H7 (cell line): ENCODE results near the gene RGS7. TPM values are rescaled to one million over a fixed set of nuclear protein-coding genes. Genes with fewer than 3 reads are reported as not detected.
"Not testable (repeated sequence)": the region's sequence is repeated elsewhere in the genome, so short reads cannot be mapped to it uniquely, and the experiment has no call there.

Source experiments
- DNase-seq: peaks from one replicate; pipeline ENCODE4 v3.0.0; 2012
- H3K27me3 ChIP-seq: 2 replicates; pipeline ENCODE4 v1.6.0; 2011; ENCODE audit warnings: mild to moderate bottlenecking, low read length; ENCODE audit not compliant: control insufficient read depth, insufficient read depth
- H3K36me3 ChIP-seq: replicated peaks from 2 replicates; pipeline ENCODE4 v1.5.1; 2011; ENCODE audit warnings: low read length; ENCODE audit not compliant: control insufficient read depth, insufficient read depth
- H3K4me3 ChIP-seq: 2 replicates; pipeline ENCODE4 v1.5.1; 2011; ENCODE audit warnings: low read depth, mild to moderate bottlenecking, control low read depth, low read length, moderate library complexity; ENCODE audit not compliant: insufficient read depth
- total RNA-seq: library from RNA; depleted of rRNA; stranded (reverse); fragments of >200 nt; shearing (Covaris generic); gene quantifications from 2 replicates; pipeline ENCODE4 v1.2.3, GENCODE V29; 2014

Gene RGS7
- total RNA-seq, 1 experiment from 2014 or later, result 1.6 TPM

DNA sequence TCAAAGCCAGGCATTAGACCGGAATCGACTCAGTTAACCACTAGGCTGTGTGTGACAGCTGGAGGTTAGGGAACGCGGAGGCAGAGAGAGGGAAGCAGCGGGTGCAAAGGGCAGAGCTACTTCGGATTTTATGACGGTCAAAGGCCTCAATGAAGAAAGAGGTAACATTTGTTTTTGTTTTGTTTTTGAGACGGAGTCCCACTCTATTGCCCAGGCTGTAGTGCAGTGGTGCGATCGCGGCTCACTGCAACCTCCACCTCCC is 468.3 kb downstream of the RGS7 start:
- no peaks in the 10 kb centered on the region for H3K36me3 ChIP-seq
- no peaks in the 10 kb centered on the region for H3K27me3 ChIP-seq
- no peak for DNase-seq
- H3K4me3 ChIP-seq, result no peak overlapping the region

DNA sequence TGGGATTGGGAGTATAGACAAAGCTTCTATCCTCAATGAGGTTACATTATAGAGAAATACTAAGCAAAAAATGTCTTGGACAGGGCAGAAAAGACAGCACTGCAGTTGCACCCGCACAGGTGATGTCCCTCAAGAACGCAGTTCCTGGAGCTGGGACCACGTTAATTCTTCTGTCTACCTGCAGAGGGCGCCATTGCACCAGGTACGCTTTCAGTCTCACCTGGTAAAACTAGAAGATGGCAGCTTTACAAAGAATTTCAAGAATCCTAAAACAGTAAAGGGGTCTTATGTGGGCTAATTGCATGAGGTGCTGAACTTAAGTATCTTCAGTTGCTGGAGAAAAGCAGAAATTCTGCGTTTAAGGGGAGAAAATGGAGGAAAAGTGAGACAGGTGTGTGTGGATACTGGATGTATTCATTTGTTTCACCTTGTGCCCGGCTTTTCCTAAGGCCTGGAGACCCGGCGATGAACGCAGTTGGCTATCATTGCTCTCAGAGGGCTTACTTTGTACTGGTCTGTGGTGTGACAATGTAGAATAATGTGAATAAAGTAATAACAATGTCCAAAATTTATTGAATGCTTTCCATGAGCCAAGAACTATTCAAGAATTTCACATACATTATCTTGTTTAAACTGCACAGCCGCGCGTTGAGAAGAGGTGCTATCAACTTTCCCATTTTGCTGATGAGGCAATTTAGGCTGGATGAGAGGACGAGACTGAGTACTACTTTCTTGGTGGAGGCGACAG is 468.8 kb downstream of the RGS7 start:
- peak; percentile 82 for DNase-seq
- Histone ChIP-seq H3K36me3 (no peaks in the 10 kb centered on the region), H3K4me3 (no peak overlapping the region), H3K27me3 (no peaks in the 10 kb centered on the region)

GRCh38 chr1:240883490-240883889 is 473.5 kb downstream of the RGS7 start:
- Histone ChIP-seq H3K4me3 (no peak overlapping the region), H3K36me3 (no peaks in the 10 kb centered on the region), H3K27me3 (no peaks in the 10 kb centered on the region)
- no peak for DNase-seq

DNA sequence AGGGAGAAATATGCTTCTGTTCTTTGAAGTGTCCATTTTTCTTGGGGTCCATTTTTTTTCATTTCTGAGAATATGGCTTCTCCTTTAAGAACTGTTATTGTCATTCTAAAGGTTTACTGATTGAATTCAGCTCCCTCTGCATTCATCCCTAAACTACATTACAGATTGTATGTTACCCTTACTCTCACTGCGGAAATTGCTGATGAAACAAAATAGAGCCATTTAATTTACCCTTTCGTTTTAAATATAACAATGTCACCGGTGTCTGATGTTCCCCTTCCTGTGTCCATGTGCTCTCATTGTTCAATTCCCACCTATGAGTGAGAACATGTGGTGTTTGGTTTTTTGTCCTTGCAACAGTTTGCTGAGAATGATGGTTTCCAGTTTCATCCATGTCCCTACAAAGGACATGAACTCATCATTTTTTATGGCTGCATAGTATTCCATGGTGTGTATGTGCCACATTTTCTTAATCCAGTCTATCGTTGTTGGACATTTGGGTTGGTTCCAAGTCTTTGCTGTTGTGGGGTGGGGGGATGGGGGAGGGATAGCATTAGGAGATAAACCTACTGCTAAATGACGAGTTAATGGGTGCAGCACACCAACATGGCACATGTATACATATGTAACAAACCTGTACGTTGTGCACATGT is 474.2 kb downstream of the RGS7 start:
- H3K27me3 ChIP-seq, DNase-seq, H3K36me3 ChIP-seq, H3K4me3 ChIP-seq: not testable (repeated sequence)

DNA sequence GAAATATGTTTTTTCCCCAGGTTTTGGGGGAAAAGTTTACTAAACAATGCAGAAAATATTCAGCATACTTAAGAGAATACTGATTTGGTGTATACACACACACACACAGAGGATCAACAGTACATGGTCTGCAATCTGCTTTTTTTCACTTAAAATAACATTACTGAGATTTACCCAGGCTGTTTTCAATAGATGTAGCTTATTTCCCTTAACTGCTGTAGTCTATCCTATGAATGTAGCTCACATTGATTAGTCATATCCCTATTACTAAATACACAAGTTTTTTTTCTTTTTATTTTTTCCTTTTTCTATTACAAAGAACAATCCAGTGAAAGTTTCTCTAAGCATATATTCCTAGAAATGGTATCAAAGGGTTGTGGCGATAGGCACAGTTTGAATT is 478.4 kb downstream of the RGS7 start:
- Histone ChIP-seq H3K27me3 (no peaks in the 10 kb centered on the region), H3K36me3 (no peaks in the 10 kb centered on the region), H3K4me3 (no peak overlapping the region)
- DNase-seq, result no peak

GRCh38 chr1:240877605-240878004 is 479.4 kb downstream of the RGS7 start:
- Histone ChIP-seq H3K27me3 (no peaks in the 10 kb centered on the region), H3K36me3 (no peaks in the 10 kb centered on the region), H3K4me3 (no peak overlapping the region)
- DNase-seq, result no peak

DNA sequence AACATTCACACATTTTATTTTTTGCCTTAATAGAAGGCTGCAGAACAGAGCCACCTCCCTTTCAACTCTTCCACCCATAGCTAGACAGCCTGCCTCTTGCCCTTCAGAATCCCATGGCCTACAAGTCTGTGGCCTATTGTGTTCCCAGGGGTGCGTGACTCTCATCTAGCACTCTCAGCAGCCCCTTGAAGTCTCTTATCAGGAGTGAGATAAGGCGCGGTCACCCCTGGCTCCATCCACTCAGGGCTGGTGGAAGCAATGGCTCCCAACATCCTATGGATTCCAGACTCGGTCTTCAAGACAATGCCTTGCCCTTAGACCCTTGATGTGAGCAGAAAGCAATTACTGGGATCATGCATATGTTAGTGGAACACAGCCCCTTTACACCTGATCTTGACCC is 480.9 kb downstream of the RGS7 start:
- Histone ChIP-seq H3K4me3 (no peak overlapping the region), H3K36me3 (no peaks in the 10 kb centered on the region), H3K27me3 (no peaks in the 10 kb centered on the region)
- no peak for DNase-seq

- H3K27me3 ChIP-seq, result no peaks in the 10 kb centered on the region
- no peak overlapping the region for H3K4me3 ChIP-seq
- no peak for DNase-seq
- no peaks in the 10 kb centered on the region for H3K36me3 ChIP-seq
Measured at GRCh38 chr1:240869071-240869470, 487.9 kb downstream of the RGS7 start.

- H3K36me3 ChIP-seq, result no peaks in the 10 kb centered on the region
- no peaks in the 10 kb centered on the region for H3K27me3 ChIP-seq
- DNase-seq, result no peak
- H3K4me3 ChIP-seq, result no peak overlapping the region
Measured at GRCh38 chr1:240866724-240867123, 490.3 kb downstream of the RGS7 start.

GRCh38 chr1:240860023-240860422 is 497.0 kb downstream of the RGS7 start:
- no peak overlapping the region for H3K4me3 ChIP-seq
- H3K27me3 ChIP-seq, result no peaks in the 10 kb centered on the region
- H3K36me3 ChIP-seq, result no peaks in the 10 kb centered on the region
- no peak for DNase-seq

DNA sequence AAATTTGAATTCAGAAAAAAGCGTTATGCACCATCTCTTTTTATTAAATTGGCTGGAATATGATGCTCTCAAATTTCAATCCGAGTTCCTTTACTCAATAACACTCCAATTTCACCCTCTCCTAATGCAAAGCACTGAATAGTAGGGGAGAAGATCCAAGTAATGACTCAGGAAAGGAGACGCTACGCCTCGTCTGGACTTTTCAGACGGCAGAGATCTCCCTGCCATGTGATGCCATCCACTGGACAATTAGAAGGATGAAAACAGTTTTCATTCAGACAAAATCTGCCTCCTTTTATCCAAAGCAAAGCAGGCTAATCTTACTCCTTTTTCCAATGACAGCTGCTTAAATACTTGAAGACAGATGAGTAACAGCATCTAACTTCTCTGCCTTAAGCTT is 502.6 kb downstream of the RGS7 start:
- Histone ChIP-seq H3K27me3 (no peaks in the 10 kb centered on the region), H3K36me3 (no peaks in the 10 kb centered on the region), H3K4me3 (no peak overlapping the region)
- DNase-seq, result no peak

DNA sequence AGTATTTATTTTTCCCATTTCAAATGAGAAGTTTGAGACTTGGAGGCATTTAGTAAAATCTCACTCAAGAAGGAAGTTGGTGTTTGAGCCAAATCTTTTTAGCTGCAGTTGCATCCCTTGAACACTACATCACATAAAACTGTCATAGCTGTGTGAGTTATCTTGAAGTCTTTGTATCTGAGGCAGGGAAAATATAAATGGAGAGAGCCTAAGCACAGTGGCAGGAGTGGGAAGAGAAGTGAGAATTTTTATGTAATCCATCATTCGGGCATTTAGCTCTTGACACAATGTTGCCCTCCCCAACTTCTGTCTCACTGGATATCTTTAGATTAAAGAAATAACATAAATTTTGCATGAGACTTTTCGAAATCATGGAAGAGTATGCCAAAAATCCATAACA is 509.7 kb downstream of the RGS7 start:
- no peak for DNase-seq
- H3K4me3 ChIP-seq, result no peak overlapping the region
- H3K36me3 ChIP-seq, result no peaks in the 10 kb centered on the region
- H3K27me3 ChIP-seq, result no peaks in the 10 kb centered on the region

DNA sequence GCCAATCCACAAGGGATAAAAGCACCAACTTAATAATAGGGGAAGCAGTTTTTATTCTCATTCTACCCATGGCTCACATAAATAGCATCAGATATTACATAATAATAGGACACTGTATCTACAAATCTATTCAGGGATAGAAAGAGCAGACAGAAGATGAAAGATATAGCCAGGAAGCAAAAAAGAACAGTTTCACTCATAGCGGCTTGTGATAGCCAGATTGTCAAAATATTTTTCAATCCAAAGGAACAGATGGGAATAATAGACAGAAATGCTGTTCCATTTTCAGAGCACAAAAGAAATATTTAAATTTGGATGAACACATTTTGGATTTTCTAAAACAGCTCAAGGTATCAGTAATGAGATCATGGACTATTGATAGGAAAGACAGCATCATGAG is 512.5 kb downstream of the RGS7 start:
- H3K27me3 ChIP-seq, result no peaks in the 10 kb centered on the region
- no peaks in the 10 kb centered on the region for H3K36me3 ChIP-seq
- H3K4me3 ChIP-seq, result no peak overlapping the region
- no peak for DNase-seq

GRCh38 chr1:240843798-240844197 is 513.2 kb downstream of the RGS7 start:
- no peak for DNase-seq
- no peaks in the 10 kb centered on the region for H3K27me3 ChIP-seq
- H3K4me3 ChIP-seq, result no peak overlapping the region
- H3K36me3 ChIP-seq, result no peaks in the 10 kb centered on the region

- DNase-seq, result no peak
- no peak overlapping the region for H3K4me3 ChIP-seq
- no peaks in the 10 kb centered on the region for H3K27me3 ChIP-seq
Measured at GRCh38 chr1:240836271-240836670, 520.7 kb downstream of the RGS7 start.

DNA sequence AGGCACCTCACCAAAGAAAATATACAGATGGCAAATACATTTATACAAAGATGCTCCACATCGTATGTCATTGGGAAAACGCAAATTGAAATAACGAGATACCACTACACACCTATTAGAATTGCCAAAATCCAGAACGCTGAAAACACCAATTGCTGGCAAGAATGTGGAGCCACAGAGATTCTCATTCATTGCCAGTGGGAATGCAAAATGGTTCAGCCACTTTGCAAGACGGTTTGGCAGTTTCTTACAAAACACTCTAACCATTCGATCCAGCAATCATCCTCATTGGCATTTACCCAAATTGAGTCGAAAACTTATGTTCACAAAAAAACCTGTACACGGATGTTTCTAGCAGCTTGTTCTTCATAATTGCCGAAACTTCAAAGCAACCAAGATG is 521.7 kb downstream of the RGS7 start:
- no peaks in the 10 kb centered on the region for H3K36me3 ChIP-seq
- no peak for DNase-seq

More at GRCh38 chr1:240836271-240836670, 520.7 kb downstream of the RGS7 start:
- no peaks in the 10 kb centered on the region for H3K36me3 ChIP-seq

More for the DNA sequence above, 521.7 kb downstream of the RGS7 start:
- Histone ChIP-seq H3K4me3 (no peak overlapping the region), H3K27me3 (no peaks in the 10 kb centered on the region)
